HG03066 (cell line): ENCODE results near the gene NELFE.
A peak's percentile ranks its signal among the peaks of the same experiment; 100 is the strongest.
"Not testable (repeated sequence)": the region's sequence is repeated elsewhere in the genome, so short reads cannot be mapped to it uniquely, and the experiment has no call there.

ENCODE experiments used
- ATAC-seq: cut with Tn5 transposase; IDR thresholded peaks from one replicate; pipeline ENCODE4 v1.9.1; 2021; ENCODE audit warnings: low read depth; ENCODE audit not compliant: unreplicated experiment

Gene NELFE

DNA sequence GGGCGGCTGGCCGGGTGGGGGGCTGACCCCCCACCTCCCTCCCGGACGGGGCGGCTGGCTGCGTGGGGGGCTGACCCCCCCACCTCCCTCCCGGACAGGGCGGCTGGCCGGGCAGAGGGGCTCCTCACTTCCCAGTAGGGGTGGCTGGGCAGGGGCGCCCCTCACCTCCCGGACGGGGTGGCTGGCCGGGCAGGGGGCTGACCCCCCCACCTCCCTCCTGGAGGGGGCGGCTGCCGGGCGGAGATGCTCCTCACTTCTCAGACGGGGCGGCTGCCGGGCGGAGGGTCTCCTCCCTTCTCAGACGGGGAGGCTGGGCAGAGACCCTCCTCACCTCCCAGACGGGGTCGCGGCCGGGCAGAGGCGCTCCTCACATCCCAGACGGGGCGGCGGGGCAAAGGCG lies 17.3 kb upstream of the NELFE start:
- ATAC-seq = not testable (repeated sequence)

DNA sequence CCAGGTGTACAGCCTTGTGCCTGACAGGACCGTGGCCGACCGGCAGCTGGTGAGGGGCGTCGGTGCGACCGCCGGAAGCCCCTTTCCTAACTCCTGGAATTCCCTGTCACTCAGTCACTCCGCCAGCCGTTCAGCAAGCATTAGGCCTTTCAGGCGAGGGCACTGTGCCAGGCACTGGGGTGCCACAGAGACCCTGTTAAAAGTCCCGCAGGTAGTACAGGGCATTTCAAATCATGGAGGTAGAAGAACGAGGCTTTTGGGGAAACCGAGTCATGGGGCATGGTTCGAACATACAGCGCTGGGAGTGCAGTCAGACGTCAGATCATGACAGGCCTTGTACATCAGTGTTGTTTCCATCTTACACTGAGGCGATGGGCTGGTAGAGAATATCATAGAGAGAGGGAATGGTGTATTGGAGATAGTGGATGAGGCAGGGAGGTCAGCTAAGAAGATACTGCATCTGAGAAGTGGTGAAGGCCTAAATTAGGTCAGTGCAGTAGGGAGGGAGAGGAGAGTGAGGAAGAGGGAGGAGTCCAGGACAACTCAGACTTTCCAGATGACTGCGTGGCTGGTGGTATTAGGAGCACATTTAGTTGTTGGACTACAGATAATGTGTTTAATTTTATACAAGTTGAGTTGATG lies 14.1 kb upstream of the NELFE start:
- ATAC-seq = no peak

DNA sequence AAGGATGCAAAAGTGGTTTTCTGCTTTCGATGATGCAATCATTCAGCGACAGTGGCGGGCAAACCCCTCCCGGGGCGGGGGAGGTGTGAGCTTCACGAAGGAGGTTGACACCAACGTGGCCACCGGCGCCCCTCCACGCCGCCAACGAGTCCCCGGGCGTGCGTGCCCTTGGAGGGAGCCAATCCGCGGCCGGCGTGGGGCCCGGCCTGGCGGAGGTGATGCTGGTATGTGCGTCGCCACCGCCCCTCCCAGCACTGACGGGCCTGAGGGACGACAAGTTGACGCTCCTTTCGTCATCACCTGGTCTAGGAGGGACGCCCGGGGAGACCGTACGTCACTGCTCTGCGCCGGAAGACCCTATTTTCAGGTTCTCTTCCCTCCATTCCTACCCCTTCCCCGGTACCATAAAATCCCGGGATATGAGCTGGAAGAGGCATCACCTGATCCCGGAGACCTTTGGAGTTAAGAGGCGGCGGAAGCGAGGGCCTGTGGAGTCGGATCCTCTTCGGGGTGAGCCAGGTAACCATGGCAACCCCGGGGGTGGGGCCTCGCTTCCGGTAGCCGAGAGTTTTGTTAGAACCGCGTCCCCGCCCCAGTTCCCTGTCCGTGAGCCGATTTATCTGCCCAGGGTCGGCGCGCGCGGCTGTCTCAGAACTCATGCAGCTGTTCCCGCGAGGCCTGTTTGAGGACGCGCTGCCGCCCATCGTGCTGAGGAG lies 13.4 kb upstream of the NELFE start, which contains the start of gene DXO:
DXO (minus strand) TSS at position 146 of the 716 bp plus-strand sequence. CDS start 463 bp downstream, outside the sequence.
- ATAC-seq = peak; percentile 87

DNA sequence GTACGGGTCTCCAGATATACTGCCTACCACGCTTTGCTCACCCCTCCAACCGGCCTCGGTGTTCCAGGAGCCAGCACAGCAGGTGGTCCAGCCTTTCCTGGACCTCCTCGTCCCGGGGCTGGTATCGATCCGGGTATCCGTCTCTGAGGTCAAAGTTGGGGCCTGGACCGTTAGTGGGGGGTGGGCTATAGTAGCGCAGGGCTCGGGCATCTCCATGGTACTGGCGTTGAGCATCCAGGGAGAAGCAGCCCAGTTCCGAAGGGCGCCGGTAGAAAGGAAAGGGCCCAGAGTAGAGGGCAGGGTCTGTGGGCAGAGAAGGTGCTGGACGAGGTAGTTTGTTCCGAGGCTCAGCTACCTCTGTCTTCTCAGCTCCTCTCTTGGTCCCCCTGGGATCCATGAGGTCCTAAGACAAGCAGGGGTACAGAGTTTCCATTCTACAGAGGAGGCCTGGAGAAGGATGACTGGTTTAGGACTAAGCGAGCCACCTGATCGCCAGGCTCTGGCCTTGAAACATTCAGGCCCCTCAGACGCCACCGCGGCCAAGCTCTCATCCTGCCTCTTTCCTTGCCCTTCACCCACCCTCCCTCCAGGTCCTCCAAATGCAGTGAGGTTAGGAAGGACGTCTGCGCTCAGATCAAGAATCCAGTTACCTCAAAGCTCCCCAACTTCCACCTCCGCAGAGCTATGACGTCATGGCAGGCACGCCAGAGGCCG lies 12.7 kb upstream of the NELFE start:
- ATAC-seq = no peak

DNA sequence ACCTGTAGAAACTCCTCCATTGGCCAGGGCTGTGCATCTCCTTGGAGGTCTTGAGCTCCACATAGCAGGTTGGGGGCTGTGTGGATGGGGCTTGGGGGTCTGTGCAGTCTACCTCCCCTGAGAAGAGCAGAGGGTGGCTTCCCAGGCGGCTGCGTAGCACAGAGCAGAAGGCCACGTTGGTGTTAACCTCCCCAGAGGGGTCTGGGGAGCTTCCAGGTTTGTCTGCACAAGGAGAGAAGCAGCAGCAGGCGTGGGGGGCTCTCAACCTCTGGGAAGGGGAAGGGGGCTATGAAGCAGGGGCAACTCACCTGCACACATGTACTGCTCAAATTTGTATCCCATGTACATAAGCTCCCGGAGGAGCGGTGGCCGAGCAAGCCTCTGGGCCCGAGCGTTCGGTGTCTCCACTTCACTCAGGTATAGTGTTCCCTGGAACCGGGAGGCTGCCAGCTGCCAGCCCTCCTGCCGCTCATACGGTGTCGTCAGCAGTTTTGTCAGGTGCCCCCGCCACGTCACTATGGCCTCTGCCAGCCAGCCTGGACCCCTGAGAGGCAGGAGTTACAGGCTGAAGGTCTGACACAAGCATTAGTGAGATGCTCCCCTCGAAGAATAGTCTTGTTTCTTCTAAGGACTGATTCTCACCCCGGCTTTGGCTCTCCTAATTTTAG lies 12.0 kb upstream of the NELFE start:
- ATAC-seq = no peak

DNA sequence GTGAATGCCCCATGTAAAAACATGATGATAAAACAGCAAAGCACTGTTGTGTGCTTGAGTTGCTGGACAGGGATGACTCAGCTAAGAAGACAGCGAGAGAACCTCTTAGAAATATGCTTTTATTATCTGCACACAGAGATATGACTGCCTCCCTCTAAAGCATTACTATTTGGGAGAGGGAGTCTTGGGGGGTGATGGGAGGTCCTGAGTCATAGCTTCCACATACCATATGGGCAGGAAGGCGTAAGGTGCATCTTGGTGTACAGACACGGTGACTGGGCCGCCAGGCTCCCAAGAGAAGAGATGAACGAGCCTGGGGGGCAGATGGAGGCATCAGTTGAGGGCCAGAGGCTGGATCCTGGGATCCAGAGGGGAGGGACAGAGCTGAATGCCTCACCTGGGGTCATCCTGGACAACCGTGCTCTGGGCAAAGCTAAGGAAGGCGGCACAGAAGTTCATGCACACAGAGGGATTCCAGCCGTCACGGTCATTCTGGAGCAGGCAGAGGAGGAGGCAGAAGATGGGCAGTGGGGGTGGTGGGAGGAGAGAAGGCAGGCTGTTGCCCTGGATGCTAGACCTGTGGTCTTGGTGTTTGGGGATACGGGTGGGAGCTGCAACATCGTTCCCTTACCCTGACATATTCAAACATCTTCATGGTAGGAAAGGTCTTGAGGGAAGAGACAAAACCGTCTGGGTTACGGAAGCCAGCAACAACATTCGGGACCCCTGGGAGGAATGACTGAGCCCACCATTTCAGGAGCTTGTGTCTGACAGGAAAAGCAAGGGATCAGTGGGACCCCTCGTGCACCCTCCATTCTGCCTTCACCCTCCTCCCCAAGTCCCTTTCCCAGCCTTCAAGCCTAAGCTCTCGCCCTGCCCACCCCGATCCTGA lies 11.2 kb upstream of the NELFE start:
- ATAC-seq = no peak

DNA sequence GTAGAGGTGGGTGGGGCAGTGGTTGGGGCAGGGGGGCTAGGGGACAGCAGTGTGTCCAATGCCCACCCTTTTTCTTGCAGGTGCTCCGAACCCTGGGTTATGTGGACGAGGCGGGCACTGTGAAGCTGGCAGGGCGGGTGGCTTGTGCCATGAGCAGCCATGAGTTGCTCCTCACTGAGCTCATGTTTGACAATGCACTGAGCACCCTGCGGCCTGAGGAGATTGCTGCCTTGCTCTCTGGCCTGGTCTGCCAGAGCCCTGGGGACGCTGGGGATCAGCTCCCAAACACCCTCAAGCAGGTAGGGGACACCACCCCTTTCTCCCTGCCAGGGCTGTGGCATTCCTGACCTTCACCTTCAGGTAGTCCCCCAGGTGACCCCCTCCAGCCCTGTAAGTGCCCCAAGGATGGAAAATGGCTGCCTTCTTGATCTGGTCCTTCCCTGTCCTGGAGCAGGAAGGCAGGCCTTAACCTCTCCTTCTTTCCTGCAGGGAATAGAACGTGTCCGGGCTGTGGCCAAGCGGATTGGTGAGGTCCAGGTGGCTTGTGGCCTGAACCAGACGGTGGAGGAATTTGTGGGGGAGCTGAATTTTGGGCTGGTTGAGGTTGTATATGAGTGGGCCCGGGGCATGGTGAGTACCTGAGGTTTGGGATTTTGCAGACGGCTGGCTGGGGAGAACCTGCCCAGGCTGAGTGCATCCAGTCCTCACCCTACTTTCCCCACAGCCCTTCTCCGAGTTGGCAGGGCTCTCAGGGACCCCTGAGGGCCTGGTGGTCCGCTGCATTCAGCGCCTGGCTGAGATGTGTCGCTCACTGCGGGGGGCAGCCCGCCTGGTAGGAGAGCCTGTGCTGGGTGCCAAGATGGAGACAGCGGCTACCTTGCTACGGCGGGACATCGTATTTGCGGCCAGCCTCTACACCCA lies 10.3 kb upstream of the NELFE start:
- ATAC-seq = no peak

DNA sequence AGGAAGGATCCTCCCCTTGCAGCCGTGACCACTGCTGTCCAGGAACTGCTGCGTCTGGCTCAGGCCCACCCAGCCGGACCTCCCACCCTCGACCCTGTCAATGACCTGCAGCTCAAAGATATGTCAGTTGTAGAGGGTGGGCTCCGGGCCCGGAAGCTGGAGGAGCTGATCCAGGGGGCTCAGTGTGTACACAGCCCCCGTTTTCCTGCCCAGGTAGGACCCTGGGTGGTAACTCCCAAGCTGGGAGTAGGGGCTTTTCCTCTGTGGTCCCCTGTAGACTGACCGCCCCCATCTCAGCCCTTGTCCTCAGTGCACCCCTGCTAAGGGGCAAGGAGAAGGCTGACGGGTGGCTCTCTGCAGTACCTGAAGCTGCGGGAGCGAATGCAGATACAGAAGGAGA lies 9.6 kb upstream of the NELFE start:
- ATAC-seq = no peak

DNA sequence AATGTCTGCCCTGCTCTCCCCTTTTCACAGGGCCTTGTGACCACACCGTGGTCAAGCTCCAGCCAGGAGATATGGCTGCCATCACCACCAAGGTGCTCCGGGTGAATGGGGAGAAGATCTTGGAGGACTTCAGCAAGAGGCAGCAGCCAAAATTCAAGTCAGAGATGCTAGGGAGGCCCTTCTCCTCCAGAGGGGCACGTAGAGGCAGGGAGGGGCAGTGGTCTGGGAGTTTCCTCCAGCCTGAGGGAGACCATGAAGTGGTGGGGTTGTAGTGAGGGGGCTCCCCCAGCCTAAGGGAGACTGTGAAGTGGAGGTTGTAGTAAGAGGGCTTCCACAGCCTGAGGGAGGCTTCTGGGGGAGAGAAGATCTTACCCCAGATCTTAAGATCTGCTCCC lies 9.2 kb upstream of the NELFE start:
- no peak for ATAC-seq

DNA sequence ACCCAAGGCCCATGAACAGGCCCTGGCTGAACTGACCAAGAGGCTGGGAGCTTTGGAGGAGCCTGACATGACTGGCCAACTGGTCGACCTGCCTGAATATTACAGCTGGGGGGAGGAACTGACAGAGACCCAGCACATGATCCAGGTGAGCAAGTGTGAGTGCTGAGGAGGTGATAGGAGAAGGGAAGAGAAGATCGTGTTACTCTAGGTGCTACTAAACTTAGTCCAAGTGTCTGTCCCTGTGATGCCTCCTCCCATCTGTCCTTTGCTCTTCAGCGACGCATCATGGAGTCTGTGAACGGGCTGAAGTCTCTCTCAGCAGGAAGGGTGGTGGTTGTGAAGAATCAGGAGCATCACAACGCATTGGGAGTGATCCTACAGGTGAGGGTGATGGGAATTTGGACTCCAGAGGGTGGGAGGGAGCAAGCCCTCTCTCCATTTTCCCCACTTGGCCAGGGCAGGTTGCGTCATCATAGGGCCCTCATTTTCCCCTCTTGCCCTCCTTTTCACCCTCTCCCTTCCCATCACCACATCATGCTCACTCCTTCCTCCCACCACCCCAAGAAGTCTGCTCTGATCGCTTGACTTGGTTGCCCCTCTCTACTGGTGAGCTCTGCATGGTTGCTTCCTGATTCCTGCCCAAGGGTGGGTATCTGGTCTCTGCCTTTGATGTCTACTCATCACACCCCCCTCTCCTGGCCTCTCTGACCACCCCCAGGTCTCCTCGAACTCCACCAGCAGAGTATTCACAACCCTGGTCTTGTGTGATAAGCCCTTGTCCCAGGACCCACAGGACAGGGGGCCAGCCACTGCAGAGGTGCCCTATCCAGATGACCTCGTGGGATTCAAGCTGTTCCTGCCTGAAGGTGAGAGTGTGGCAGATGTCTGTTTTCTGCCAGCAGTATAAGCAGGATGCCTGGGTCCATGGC lies 8.5 kb upstream of the NELFE start:
- ATAC-seq = no peak

DNA sequence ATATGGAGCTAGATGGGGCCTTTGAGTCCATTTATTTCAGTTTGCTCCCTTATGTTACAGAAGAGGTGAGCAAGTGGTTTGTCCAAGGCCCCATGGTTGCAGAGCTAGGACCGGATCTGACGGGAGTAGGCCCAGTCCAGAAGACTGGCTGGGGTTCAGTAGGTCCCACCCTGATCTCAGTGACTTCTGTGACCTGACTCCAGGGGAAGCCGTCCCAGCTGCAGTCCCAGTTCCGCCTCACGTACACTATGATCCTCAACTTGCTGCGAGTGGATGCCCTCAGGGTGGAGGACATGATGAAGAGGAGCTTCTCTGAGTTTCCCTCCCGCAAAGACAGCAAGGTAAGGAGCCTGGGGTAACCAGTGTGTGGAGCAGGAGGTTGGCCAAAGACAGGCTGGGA lies 7.7 kb upstream of the NELFE start:
- no peak for ATAC-seq

DNA sequence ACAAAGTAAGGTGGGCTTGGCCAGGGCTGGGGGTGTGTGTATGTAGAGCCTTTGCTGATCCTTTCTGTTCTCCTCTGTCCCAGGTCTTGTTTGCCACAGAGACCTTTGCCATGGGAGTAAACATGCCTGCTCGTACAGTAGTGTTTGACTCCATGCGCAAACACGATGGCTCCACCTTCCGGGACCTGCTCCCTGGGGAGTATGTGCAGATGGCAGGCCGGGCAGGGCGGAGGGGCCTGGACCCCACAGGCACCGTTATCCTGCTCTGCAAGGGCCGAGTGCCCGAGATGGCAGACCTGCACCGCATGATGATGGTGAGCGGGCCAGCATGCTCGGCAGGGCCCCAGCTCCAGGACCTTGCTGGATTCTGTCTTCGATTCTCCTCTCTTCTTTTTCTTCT lies 6.9 kb upstream of the NELFE start:
- no peak for ATAC-seq

DNA sequence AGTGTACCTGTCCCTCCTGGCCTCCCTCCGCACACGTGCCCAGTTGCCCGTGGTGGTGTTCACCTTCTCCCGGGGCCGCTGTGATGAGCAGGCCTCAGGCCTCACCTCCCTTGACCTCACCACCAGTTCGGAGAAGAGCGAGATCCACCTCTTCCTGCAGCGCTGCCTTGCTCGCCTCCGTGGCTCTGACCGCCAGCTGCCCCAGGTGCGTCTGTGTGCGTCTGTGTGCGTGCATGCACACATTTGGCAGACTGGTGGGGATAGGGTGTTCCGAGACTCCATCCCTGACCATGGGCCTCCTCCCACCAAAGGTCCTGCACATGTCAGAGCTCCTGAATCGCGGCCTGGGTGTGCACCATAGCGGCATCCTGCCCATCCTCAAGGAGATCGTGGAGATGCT lies 5.2 kb upstream of the NELFE start:
- no peak for ATAC-seq

DNA sequence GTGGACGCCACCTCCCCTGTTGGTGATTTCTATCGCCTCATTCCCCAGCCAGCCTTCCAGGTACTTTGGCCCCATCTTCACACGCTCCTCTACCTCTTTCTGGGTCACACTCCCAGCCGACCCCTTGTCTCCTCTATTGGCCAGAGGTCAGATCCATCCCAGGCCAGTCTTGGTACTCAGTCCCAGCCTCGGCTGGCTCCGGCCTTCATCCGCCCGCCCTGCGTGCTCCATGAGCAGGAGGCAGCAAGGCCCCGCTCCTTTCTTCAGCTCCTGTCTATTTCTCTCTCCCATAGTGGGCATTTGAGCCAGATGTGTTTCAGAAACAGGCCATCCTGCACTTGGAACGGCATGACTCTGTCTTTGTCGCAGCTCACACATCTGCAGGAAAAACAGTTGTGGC lies 2.8 kb upstream of the NELFE start:
- no peak for ATAC-seq

DNA sequence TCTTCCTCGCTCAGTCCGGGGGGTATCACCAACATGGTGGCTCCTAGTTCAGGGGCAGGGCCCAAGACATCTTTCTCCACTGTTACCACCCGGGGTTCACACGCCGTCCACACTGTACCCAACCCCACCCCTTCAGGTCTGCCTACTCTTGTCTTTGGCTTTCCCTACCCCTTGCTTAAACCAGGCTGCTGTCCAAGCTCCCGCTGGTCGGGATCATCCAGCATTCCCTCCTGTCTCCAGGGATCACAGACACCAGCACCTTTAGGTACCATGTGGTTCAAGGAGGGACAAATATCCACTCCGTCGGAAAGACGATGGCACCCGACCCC lies 395 bp downstream of the NELFE start:
- peak; percentile 5 for ATAC-seq

DNA sequence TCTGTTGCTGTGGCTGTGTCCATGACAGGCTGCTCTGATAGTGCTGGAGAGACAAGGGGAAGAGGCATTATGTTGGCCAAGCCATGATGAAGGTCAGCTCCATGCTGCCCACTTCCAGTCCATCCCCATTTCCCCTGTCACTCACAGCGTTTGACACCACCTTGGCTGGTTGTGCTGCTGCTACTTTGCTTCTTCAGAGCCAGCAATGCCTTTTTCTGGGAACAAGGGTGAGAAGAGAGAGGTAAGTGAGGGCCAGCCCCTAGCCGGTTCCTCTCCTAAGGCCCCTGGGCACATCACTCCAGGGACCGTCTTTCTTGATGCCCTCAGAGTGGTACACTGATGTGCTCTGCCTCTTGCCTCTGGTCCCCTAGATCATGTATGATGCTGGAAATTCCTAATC lies 2.0 kb downstream of the NELFE start:
- ATAC-seq = no peak

DNA sequence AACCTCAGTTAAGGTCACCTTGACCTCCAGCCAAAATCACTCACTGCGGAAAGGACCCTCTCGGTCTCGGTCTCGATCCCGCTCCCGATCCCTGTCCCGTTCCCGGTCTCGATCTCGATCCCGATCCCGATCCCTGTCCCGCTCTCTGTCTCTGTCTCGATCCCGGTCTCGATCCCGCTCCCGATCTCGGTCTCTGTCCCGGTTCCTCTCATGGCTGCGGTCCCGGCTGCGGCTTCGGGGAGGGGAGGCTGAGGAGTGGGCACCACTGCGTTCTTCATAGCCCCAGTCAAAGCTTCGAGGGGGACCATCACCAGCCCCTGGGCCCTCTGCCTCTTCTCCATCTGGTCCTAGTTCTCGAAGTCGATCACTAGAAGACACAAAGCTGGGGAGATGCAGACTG lies 4.3 kb downstream of the NELFE start:
- ATAC-seq = no peak

DNA sequence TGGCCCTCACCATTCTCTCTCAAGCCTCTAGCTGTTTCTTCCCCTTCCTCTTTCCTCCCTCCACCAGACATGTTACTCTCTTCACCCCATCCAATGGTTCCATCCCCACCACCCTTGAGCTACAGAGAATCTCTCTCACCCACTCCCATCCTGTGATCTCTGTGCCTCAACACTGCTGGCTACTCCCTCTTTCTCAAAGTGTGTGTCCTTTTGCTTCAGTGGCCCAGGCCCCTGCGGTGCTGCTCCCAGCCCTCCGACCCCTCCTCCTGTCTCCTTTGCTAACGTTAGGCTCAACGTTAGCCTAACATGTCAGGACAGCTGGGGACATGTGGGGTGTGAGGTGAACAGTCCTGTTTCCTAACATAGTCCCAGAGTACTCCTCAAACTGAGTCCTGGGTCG lies 5.9 kb downstream of the NELFE start:
- ATAC-seq = no peak
